Measurements from ENCODE around the gene SLC25A40.
"Not testable (repeated sequence)": the region's sequence is repeated elsewhere in the genome, so short reads cannot be mapped to it uniquely, and the experiment has no call there.

The SLC25A40 gene, protein sequence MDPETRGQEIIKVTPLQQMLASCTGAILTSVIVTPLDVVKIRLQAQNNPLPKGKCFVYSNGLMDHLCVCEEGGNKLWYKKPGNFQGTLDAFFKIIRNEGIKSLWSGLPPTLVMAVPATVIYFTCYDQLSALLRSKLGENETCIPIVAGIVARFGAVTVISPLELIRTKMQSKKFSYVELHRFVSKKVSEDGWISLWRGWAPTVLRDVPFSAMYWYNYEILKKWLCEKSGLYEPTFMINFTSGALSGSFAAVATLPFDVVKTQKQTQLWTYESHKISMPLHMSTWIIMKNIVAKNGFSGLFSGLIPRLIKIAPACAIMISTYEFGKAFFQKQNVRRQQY

DNA sequence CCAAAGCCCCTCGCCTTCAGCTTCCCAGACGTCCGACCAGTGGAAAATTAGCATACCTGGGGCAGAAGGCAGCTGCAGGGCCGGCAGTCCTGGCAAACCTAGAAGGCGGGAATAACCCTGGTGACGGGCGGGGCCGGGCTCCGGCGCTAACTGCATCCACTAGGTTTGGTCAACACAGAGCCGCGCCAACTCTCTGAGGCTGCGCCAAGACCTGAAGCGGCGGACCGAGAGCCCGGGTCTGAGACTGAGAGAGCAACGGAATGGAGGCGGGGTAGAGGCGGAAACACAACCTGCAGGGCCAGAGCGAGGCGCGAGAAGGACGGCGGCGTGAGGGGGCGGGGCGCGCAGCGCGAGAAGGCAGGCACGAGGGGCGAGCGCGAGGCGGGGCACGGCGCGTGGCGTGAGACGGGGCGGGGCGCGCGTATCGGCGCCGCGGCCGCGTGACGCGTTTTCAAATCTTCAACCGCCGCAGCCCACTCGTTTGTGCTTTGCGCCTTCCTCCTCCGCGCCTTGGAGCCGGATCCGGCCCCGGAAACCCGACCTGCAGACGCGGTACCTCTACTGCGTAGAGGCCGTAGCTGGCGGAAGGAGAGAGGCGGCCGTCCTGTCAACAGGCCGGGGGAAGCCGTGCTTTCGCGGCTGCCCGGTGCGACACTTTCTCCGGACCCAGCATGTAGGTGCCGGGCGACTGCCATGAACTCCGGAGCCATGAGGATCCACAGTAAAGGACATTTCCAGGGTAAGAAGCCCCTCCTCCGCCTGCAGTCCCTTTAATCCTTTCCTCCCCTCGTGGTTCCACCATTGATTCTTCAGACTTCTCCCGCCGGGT is at the start of gene SLC25A40, which contains the start of gene DBF4:
Gene SLC25A40 (minus strand): TSS at position 321 of the 829 bp plus-strand sequence. CDS start 17,633 bp downstream, outside the sequence.
Gene DBF4 (plus strand): TSS at position 454 of the 829 bp plus-strand sequence. CDS start 240 bp downstream, at position 694.
- DNase-seq (ENCODE audit: low read depth, low spot score): peak; percentile 82

DNA sequence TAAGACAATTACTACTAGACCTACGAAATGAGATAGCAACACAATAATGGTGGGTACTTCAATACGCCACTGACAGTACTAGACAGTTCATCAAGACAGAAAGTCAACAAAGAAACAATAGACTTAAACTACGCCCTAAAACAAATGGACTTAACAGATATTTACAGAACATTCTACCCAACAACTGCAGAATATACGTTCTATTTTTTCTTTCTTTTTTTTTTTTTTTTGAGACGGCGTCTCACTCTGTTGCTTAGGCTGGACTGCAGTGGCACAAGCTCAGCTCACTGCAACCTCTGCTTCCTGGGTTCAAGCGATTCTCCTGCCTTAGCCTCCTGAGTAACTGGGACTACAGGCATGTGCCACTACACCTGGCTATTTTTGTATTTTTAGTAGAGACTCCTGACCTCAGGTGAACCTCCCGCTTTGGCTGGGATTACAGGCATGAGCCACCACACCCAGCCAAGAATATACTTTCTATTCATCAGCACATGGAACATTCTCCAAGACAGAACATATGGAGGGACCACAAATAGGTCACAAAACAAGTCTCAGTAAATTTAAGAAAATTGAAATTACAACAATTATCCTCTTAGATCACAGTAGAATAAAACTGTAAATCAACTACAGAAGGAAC is 46.7 kb upstream of the SLC25A40 start:
- not testable (repeated sequence) for DNase-seq (ENCODE audit: low read depth, low spot score)

DNA sequence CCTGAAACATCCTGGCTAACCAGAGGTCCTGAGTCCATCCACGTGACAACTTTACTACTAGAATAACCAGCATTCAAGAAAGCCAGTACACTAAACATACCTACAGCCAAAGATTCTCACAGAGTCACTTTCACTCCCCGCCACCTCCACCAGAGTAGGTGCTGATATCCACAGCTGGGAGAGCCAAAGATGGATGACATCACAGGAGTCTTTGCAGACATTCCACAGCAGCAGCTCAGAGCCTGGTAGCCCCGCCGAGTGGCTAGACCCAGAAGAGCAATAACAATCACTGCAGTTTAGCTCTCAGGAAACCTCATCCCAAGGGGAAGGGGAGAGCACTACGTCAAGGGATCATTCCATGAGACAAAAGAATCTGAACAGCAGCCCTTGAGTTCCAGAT is 44.4 kb upstream of the SLC25A40 start:
- DNase-seq (ENCODE audit: low read depth, low spot score): no peak

DNA sequence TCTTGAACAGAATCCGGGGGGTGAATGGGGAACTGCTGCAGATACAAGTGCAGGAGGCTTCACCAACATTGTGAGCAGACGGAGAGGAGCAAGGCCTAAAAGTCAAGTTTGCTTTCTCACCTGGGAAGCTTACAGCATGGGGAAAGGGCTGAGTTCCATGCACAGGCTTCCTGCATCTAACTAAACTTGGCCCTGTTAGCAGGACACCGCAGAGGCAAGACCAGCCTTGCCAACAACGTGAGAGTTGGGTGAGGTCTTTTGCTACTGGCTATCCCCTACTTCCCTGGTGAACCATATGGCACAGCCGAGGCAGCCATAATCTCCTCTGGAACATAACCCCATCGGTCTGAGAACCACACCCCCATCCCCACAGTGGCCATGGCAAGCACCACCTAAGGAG is 43.7 kb upstream of the SLC25A40 start:
- DNase-seq (ENCODE audit: low read depth, low spot score): no peak

DNA sequence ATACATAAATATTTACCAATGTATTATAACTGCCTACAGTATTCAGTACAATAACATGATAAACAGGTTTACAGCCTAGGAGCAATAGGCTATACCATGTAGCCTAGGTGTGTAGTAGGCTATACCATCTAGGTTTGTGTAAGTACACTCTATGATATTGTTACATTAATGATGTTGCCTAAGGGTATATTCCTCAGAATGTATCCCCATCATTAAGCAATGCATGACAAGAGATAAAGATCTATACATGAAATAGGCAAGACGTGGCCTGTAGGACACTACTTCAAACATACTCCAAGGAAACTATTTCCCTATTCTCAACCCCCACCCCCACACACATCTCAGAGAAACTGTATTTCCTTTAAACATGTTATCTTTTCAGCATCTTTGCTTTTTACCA is 42.6 kb upstream of the SLC25A40 start:
- no peak for DNase-seq (ENCODE audit: low read depth, low spot score)

DNA sequence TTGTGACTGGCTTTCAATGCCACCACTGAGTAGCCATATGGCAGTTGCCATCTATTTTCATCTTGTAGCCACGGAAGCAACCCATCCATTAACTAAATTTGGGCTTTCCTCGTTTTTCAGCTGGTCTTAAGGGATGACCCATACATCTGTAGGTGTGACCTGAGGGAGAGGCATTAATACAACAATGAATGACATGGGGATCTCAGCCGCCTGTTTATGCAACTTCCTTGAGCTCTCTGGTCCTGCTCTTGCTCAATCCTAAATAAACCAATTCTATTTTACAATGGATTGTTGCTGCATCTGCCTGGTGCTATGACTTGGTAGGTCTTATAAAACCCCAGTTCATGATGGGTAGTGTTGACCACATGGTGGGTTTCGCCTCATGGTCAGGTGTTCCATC is 36.0 kb upstream of the SLC25A40 start:
- no peak for DNase-seq (ENCODE audit: low read depth, low spot score)

DNA sequence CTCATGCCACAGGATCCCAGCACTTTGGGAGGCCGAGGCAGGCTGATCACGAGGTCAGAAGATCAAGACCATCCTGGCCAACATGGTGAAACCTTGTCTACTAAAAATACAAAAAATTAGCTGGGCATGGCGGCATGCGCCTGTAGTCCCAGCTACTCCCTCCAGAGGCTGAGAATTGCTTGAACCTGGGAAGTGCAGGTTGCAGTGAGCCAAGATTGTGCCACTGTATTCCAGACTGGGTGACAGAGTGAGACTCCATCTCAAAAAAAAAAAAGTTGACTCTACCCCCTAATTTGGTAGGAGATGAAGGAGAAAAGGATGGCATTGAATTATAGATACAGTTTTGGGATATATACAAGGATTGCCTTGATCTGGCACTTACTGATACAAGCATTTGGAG is 32.7 kb upstream of the SLC25A40 start:
- not testable (repeated sequence) for DNase-seq (ENCODE audit: low read depth, low spot score)

DNA sequence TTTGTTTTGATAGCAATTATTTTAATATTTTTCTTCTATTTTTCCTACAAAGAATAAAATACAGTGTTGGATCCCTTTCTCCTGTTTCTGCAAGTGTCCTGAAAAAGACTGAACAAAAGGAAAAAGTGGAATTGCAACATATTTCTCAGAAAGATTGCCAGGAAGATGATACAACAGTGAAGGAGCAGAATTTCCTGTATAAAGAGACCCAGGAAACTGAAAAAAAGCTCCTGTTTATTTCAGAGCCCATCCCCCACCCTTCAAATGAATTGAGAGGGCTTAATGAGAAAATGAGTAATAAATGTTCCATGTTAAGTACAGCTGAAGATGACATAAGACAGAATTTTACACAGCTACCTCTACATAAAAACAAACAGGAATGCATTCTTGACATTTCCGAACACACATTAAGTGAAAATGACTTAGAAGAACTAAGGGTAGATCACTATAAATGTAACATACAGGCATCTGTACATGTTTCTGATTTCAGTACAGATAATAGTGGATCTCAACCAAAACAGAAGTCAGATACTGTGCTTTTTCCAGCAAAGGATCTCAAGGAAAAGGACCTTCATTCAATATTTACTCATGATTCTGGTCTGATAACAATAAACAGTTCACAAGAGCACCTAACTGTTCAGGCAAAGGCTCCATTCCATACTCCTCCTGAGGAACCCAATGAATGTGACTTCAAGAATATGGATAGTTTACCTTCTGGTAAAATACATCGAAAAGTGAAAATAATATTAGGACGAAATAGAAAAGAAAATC is 31.2 kb upstream of the SLC25A40 start:
- not testable (repeated sequence) for DNase-seq (ENCODE audit: low read depth, low spot score)

DNA sequence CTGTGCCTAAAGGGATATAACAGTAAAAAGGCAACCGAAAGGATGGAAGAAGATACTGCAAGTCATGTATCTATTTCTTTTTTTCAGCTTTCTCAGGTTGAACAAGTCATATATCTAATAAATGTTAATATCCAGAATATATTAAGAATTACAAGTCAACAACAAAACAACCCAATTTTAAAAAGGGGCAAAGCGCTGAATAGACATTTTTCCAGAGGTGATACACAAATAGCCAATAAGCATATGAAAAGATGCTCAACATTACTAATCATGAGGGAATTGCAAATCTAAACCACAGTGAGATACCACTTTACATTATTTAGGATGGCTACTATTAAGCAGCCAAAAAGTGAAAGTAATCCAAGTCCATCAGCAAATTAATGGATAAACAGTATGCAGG is 23.1 kb upstream of the SLC25A40 start:
- DNase-seq (ENCODE audit: low read depth, low spot score): no peak

DNA sequence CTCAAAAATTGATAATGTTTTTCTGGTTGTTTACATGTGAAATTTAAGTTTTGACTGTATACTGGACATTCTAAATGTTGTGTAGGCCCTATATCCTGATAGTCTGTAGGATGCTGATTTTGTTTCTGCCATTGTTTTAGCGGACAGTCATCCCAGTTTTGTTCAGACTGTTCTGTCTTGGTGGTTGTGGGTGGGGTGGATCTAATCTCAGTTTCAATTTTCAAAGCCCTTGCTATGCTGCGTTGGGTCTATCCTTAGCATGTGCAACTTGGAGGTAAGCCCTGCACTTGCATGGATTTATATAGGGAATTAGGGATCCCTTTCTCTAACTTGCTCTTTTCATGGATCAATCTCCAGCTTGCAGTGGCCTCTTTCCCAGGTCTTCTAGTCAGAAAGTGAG is 19.2 kb upstream of the SLC25A40 start:
- DNase-seq (ENCODE audit: low read depth, low spot score): no peak

DNA sequence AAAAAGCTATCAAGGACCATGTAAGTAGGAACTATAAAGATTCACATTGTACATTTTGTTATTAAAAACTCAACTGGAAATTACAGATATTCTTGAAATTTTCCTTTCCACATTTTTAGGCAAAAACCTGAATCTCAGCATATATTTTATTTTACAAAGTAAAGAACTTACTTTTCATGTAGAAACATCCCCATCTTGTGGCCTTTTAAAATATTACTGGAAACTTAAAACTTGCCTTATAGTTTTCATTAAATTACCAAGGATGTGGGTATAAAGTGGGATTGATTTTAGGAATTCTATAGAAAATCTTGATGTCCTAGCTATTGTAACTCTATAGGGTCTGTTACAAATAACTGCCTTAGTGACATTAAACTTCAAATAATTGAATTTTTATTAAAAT is 10.7 kb upstream of the SLC25A40 start:
- no peak for DNase-seq (ENCODE audit: low read depth, low spot score)

DNA sequence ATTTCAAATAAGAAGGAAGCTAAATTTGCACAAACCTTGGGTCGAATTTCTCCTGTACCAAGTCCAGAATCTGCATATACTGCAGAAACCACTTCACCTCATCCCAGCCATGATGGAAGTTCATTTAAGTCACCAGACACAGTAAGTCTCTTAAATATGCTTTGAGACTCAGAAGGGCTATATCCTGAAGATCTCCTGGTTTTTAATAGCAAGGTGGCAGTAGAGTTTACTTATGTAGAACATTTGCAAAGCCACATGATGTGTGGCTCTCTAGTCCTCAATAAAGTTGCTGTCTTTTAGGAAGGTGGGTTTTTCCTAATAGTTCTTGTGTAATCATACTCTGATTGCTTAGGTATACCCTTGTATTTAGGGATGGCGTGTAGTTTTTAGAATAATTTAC is 8.9 kb upstream of the SLC25A40 start:
- DNase-seq (ENCODE audit: low read depth, low spot score): no peak

DNA sequence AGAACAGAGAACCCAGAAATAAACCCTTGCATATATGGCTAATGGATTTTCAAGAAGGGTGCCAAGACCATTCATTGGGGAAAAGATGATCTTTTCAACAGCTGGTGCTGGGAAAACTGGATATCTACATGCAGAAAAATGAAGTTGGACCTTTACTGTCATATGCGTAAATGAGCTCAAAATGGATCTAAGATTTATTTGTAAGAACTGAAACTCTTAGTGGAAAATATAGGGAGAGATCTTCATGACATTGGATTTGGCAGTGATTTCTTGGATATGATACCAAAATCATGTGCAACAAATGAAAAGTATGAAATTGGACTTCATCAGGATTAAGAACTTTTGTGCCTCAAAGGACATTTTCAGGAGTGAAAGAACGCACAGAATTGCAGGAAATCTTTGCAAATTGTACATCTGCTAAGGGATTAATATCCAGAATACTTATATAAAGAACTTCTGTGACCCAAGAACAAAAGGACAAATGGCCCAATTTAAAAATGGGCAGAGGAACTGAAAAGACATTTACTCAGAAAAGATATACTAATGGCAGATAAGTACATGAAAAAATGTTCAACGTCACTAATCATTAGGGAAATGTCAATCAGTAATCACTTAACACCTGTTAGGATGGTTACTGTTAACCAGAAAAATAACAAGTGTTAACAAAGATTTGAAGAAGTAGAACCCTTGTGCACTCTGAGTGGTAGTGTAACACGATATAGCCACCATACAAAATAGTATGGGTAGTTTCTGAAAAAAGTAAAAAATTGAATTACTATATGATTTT is 6.2 kb upstream of the SLC25A40 start:
- DNase-seq (ENCODE audit: low read depth, low spot score): no peak

DNA sequence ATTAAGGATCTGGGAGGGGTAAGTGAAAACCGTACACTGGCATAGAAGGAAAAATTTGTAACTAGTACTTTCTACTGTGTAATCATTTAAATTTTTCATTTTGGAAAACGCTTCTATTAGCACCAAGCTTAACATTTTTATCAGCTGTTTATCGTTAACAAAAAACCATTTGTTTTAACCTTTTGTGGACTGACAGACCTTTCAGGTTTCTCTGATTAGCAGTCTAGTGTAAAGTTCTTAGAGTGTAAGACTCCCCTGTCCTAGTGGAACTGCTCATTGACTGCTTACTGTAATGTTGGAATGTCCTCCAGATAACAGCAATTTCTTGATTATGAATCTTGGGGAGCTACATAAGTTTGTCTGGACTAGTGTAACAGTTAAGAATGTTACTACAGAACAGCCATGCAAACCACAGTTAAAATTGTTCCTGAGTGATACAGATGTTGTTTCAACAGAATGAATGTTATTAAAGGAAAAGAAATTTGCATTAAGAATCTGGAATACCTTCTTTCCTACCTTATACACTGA is 2.1 kb upstream of the SLC25A40 start:
- no peak for DNase-seq (ENCODE audit: low read depth, low spot score)

DNA sequence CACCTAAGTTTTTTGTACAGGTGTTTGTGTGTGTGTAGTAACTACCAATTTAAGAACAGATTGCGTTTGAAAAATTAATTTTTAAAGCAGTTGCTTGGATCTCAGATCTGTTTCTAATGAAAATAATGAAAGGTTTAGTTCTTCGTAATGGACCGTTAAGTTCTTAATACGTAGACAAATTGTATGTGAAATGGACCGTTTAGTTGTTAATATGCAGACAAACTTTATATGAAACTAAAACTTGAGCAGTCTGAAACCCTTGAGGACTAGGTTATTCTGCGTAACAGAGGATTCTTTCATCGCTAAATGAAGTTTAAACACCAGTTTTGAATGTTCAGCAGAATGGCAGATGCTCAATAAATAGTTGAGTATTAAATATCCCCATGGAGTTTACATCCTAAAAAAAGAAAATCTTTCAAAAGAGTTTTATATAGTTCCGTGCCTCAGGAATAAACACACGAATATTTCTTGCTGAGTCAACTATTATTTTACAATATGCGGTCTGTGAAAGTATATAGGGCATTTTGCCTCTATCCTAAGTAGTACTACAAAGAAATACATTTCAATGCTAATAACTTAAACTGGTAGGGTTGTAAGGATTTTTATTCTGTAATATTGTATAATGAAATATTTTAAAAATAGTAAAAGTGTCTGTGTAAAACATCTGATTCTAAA is 1.3 kb upstream of the SLC25A40 start:
- no peak for DNase-seq (ENCODE audit: low read depth, low spot score)

DNA sequence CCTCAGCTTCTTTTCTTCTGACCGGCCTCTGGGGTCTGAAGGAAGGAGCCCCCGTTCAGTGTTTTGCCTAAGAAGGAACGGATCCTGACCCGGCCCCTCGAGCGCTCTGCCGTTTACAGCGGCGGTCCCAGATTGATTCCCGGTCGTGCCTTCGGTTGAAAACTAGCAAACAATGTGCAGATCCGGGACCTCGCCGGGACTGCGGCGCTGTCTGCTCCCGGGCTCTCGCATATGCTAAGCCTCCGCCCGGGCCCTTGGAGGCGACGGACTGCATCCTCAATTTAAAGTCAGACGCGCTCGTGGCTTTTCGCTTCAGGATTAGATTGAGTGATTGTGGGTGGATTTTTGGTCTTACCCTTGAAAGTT is 692 bp upstream of the SLC25A40 start:
- no peak for DNase-seq (ENCODE audit: low read depth, low spot score)

DNA sequence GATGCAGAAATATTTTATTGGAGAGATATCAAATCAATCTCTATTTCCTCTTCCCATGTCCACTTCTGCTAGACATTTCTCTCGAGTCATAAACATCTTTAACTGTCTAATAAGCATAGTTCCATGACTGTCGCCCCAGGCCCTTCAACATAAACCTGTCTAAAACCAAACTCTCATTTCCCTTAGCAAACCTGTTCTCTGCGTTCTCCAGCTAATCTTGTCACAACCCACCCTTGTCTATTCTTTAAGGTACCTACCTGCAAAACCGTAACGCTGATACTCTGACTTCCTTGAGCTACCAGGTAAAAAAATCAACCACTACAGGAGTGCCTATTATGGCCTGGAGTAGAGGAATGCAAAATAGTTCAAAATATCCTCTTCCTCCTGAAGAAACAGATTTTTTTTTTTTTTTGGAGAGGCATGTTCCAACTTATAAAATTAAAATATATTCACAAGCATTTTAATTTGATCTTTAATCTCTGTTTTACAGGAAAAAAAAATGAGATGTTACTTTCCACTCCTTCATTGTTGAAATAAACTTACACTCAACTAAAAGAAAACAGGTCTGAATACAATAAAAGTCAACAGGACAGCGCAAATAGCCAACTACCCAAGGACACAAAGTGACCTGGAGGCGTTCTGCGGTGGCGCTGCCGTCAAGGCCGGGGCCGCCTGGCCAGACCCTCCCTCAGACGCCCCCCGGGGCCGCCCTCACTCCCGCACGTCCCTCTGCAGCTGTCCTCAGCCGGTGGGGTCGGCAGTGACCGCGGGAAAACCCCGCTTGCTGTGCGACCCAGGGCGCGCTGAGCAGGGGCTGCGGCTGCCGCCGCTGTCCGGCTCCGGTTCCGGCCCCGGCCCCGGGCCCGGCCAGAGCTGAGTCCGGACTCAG is 765 bp downstream of the SLC25A40 start:
- DNase-seq (ENCODE audit: low read depth, low spot score): no peak

DNA sequence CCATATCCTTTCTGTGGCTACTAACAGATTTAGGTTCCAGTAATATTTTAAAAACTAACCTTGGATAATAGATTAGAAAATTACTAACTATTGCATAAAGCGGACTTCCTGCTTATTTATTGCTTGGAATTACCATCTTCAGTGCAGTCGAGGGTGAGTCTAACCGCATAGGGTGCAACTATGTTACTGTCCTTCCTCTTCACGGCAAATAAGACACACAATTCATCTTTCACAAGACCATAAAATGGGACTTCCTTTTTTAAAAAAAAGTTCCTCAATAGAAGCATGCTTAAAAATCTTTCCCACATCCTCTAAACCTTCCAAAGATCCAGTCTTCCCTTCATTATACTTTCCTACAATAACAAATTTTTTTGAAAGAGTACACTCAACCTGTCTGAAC is 2.1 kb downstream of the SLC25A40 start:
- no peak for DNase-seq (ENCODE audit: low read depth, low spot score)

DNA sequence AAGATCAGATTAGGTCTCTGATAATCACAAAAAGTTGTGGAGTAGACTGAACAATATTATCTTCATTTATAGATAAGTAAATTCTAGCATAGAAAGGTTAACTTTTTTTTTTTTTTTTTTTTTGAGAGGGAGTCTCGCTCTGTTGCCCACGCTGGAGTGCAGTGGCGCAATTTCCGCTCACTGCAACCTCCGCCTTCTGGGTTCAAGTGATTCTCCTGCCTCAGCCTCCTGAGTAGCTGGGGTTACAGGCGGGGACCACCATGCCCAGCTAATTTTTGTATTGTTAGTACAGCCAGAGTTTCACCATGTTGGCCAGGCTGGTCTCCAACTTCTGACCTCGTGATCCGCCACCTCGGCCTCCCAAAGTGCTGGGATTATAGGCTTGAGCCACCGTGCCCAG is 2.8 kb downstream of the SLC25A40 start:
- DNase-seq (ENCODE audit: low read depth, low spot score): not testable (repeated sequence)

All from iPS DF 19.7 (cell line).